Measurements from ENCODE around the gene OPCML. TPM values are rescaled to one million over a fixed set of nuclear protein-coding genes. Genes with fewer than 3 reads are reported as not detected.

Gene OPCML
- total RNA-seq, 2 experiments from 2014 or later, result not detected

GRCh38 chr11:133154781-133155180 lies 377.5 kb downstream of the OPCML start:
- H3K27me3 Mint-ChIP-seq, result peaks cover 8% of the 10 kb centered on the region
- CTCF ChIA-PET, result no interaction called here
- H3K4me3 Mint-ChIP-seq, result no peak overlapping the region
- no peaks in the 10 kb centered on the region for H3K4me1 Mint-ChIP-seq (ENCODE audit: low read depth)
- POLR2A ChIA-PET, result no interaction called here
- no peaks in the 10 kb centered on the region for H3K36me3 Mint-ChIP-seq
- DNase-seq, result no peak
- H3K9me3 Mint-ChIP-seq, result no peaks in the 10 kb centered on the region
- intact Hi-C loops (cut with micrococcal nuclease), result no loop called here
- no peak overlapping the region for H3K27ac Mint-ChIP-seq

- DNase-seq, result no peak
- Mint-ChIP-seq H3K9me3 (no peaks in the 10 kb centered on the region), H3K36me3 (no peaks in the 10 kb centered on the region), H3K27ac (no peak overlapping the region), H3K27me3 (peaks cover 8% of the 10 kb centered on the region), H3K4me1 (ENCODE audit: low read depth) (no peaks in the 10 kb centered on the region), H3K4me3 (no peak overlapping the region)
- POLR2A ChIA-PET, result no interaction called here
- CTCF ChIA-PET, result no interaction called here
- intact Hi-C loops (cut with micrococcal nuclease), result no loop called here
Measured at GRCh38 chr11:133154076-133154475, 378.2 kb downstream of the OPCML start.

- Mint-ChIP-seq H3K4me3 (no peak overlapping the region), H3K4me1 (ENCODE audit: low read depth) (no peaks in the 10 kb centered on the region), H3K9me3 (no peaks in the 10 kb centered on the region), H3K27me3 (peaks cover 8% of the 10 kb centered on the region), H3K27ac (no peak overlapping the region), H3K36me3 (no peaks in the 10 kb centered on the region)
- no peak for DNase-seq
- ChIA-PET CTCF (no interaction called here), POLR2A (no interaction called here)
- intact Hi-C loops (cut with micrococcal nuclease), result no loop called here
Measured at GRCh38 chr11:133153031-133153430, 379.3 kb downstream of the OPCML start.

- Mint-ChIP-seq H3K4me3 (no peak overlapping the region), H3K9me3 (no peaks in the 10 kb centered on the region), H3K27ac (no peak overlapping the region), H3K36me3 (no peaks in the 10 kb centered on the region), H3K4me1 (ENCODE audit: low read depth) (no peaks in the 10 kb centered on the region), H3K27me3 (no peaks in the 10 kb centered on the region)
- POLR2A ChIA-PET, result no interaction called here
- CTCF ChIA-PET, result no interaction called here
- no peak for DNase-seq
- intact Hi-C loops (cut with micrococcal nuclease), result no loop called here
Measured at GRCh38 chr11:133149698-133150097, 382.6 kb downstream of the OPCML start.

GRCh38 chr11:133147625-133148024 lies 384.7 kb downstream of the OPCML start:
- DNase-seq, result no peak
- Mint-ChIP-seq H3K4me1 (ENCODE audit: low read depth) (no peaks in the 10 kb centered on the region), H3K27ac (no peak overlapping the region), H3K27me3 (no peaks in the 10 kb centered on the region), H3K9me3 (no peaks in the 10 kb centered on the region), H3K36me3 (no peaks in the 10 kb centered on the region), H3K4me3 (no peak overlapping the region)
- intact Hi-C loops (cut with micrococcal nuclease), result no loop called here
- CTCF ChIA-PET, result no interaction called here
- POLR2A ChIA-PET, result no interaction called here

GRCh38 chr11:133146697-133147306 lies 385.5 kb downstream of the OPCML start:
- Mint-ChIP-seq H3K4me3 (no peak overlapping the region), H3K27ac (no peak overlapping the region), H3K9me3 (no peaks in the 10 kb centered on the region), H3K27me3 (no peaks in the 10 kb centered on the region), H3K4me1 (ENCODE audit: low read depth) (no peaks in the 10 kb centered on the region), H3K36me3 (no peaks in the 10 kb centered on the region)
- no peak for DNase-seq
- ChIA-PET CTCF (no interaction called here), POLR2A (no interaction called here)
- intact Hi-C loops (cut with micrococcal nuclease), result no loop called here

- peaks cover 7% of the 10 kb centered on the region for H3K27me3 Mint-ChIP-seq
- POLR2A ChIA-PET, result no interaction called here
Measured at GRCh38 chr11:133137939-133138338, 394.4 kb downstream of the OPCML start.

GRCh38 chr11:133137270-133137669 lies 395.0 kb downstream of the OPCML start:
- Mint-ChIP-seq H3K27ac (no peak overlapping the region), H3K27me3 (peaks cover 7% of the 10 kb centered on the region), H3K36me3 (no peaks in the 10 kb centered on the region), H3K9me3 (no peaks in the 10 kb centered on the region), H3K4me1 (ENCODE audit: low read depth) (no peaks in the 10 kb centered on the region), H3K4me3 (no peak overlapping the region)
- ChIA-PET POLR2A (no interaction called here), CTCF (interaction anchor here (0.7 kb wide), 1 partner anchor 254 kb away, joined by 4 read pairs; no protein-coding TSS in a partner anchor)
- no peak for DNase-seq
- intact Hi-C loops (cut with micrococcal nuclease), result loop anchor here (10.0 kb wide), 1 partner anchor 268 kb away; no protein-coding TSS in a partner anchor

More at GRCh38 chr11:133137939-133138338, 394.4 kb downstream of the OPCML start:
- intact Hi-C loops (cut with micrococcal nuclease), result loop anchor here (10.0 kb wide), 1 partner anchor 267 kb away; no protein-coding TSS in a partner anchor
- CTCF ChIA-PET, result no interaction called here
- H3K4me3 Mint-ChIP-seq, result no peak overlapping the region
- no peak for DNase-seq
- H3K9me3 Mint-ChIP-seq, result no peaks in the 10 kb centered on the region
- no peaks in the 10 kb centered on the region for H3K36me3 Mint-ChIP-seq
- no peaks in the 10 kb centered on the region for H3K4me1 Mint-ChIP-seq (ENCODE audit: low read depth)
- H3K27ac Mint-ChIP-seq, result no peak overlapping the region

- no peak for DNase-seq
- ChIA-PET CTCF (interaction anchor here (3.9 kb wide), 1 partner anchor 698 kb away, joined by 33 read pairs; no protein-coding TSS in a partner anchor), POLR2A (no interaction called here)
- intact Hi-C loops (cut with micrococcal nuclease), result loop anchor here (10.0 kb wide), 1 partner anchor 268 kb away; no protein-coding TSS in a partner anchor
- Mint-ChIP-seq H3K27me3 (peaks cover 7% of the 10 kb centered on the region), H3K9me3 (no peaks in the 10 kb centered on the region), H3K27ac (no peak overlapping the region), H3K36me3 (no peaks in the 10 kb centered on the region), H3K4me3 (no peak overlapping the region), H3K4me1 (ENCODE audit: low read depth) (no peaks in the 10 kb centered on the region)
Measured at GRCh38 chr11:133136376-133136775, 395.9 kb downstream of the OPCML start.

GRCh38 chr11:133134314-133135173 lies 397.8 kb downstream of the OPCML start:
- DNase-seq, result peak; percentile 56
- Mint-ChIP-seq H3K4me3 (no peak overlapping the region), H3K4me1 (ENCODE audit: low read depth) (no peaks in the 10 kb centered on the region), H3K36me3 (no peaks in the 10 kb centered on the region), H3K9me3 (no peaks in the 10 kb centered on the region), H3K27me3 (peaks cover 7% of the 10 kb centered on the region), H3K27ac (no peak overlapping the region)
- intact Hi-C loops (cut with micrococcal nuclease), result loop anchor here (1.0 to 10.0 kb wide), 2 partner anchors 270 to 701 kb away; no protein-coding TSS in a partner anchor
- ChIA-PET POLR2A (no interaction called here), CTCF (interaction anchor here (0.8 to 3.9 kb wide), 5 partner anchors 9 to 706 kb away, joined by 3 to 33 read pairs (median 6); no protein-coding TSS in a partner anchor)

- no peak overlapping the region for H3K27ac Mint-ChIP-seq
- intact Hi-C loops (cut with micrococcal nuclease), result loop anchor here (1.0 to 10.0 kb wide), 2 partner anchors 271 to 702 kb away; no protein-coding TSS in a partner anchor
- no peaks in the 10 kb centered on the region for H3K36me3 Mint-ChIP-seq
- ChIA-PET POLR2A (no interaction called here), CTCF (interaction anchor here (0.6 to 3.9 kb wide), 4 partner anchors 10 to 704 kb away, joined by 3 to 33 read pairs (median 6); no protein-coding TSS in a partner anchor)
- peaks cover 10% of the 10 kb centered on the region for H3K27me3 Mint-ChIP-seq
- no peaks in the 10 kb centered on the region for H3K4me1 Mint-ChIP-seq (ENCODE audit: low read depth)
- no peak overlapping the region for H3K4me3 Mint-ChIP-seq
- no peak for DNase-seq
- no peaks in the 10 kb centered on the region for H3K9me3 Mint-ChIP-seq
Measured at GRCh38 chr11:133133606-133134005, 398.7 kb downstream of the OPCML start.

GRCh38 chr11:133133050-133133449 lies 399.3 kb downstream of the OPCML start:
- POLR2A ChIA-PET, result no interaction called here
- CTCF ChIA-PET, result interaction anchor here (0.6 to 3.9 kb wide), 3 partner anchors 551 to 705 kb away, joined by 3 to 33 read pairs (median 3); no protein-coding TSS in a partner anchor
- H3K4me3 Mint-ChIP-seq, result no peak overlapping the region
- no peak overlapping the region for H3K27ac Mint-ChIP-seq
- no peak for DNase-seq
- H3K27me3 Mint-ChIP-seq, result peaks cover 10% of the 10 kb centered on the region
- intact Hi-C loops (cut with micrococcal nuclease), result loop anchor here (10.0 kb wide), 1 partner anchor 272 kb away; no protein-coding TSS in a partner anchor
- no peaks in the 10 kb centered on the region for H3K4me1 Mint-ChIP-seq (ENCODE audit: low read depth)
- no peaks in the 10 kb centered on the region for H3K9me3 Mint-ChIP-seq
- H3K36me3 Mint-ChIP-seq, result no peaks in the 10 kb centered on the region

Data from activated CD4-positive, alpha-beta memory T cell treated with anti-CD3 and anti-CD28 coated beads for 36 hours (primary cell).